Kasumi-1 (cell line): Measurements from ENCODE around the gene TMEM38A.

ENCODE experiments used
- DNase-seq, 2 experiments: peaks; one replicate each; lab custom pipeline; 2025; lab: John Stamatoyannopoulos, UW

TMEM38A gene

GRCh38 chr19:16660763-16661479 lies at the start of gene TMEM38A:
Gene TMEM38A (plus strand): TSS chr19:16661139. CDS start chr19:16661218, 79 bp downstream.
- no peak for DNase-seq

- no peak for DNase-seq
These were observed 48.3 kb upstream of the TMEM38A start for GRCh38 chr19:16612636-16613035.

- DNase-seq = no peak
These were observed 47.1 kb upstream of the TMEM38A start for GRCh38 chr19:16613841-16614240.

GRCh38 chr19:16614941-16615340 lies 46.0 kb upstream of the TMEM38A start:
- no peak for DNase-seq

- DNase-seq = no peak
These were observed 45.1 kb upstream of the TMEM38A start for GRCh38 chr19:16615808-16616207.

GRCh38 chr19:16618248-16618647 lies 42.7 kb upstream of the TMEM38A start:
- DNase-seq = no peak

- no peak for DNase-seq
These were observed 41.5 kb upstream of the TMEM38A start for GRCh38 chr19:16619457-16619856.

- no peak for DNase-seq
These were observed 40.9 kb upstream of the TMEM38A start for GRCh38 chr19:16620018-16620417.

GRCh38 chr19:16620584-16620983 lies 40.4 kb upstream of the TMEM38A start:
- DNase-seq = no peak

GRCh38 chr19:16621165-16621800 lies 39.7 kb upstream of the TMEM38A start:
- DNase-seq = no peak

GRCh38 chr19:16623066-16623465 lies 37.9 kb upstream of the TMEM38A start:
- DNase-seq = no peak

GRCh38 chr19:16623576-16623975 lies 37.4 kb upstream of the TMEM38A start:
- no peak for DNase-seq

- no peak for DNase-seq
These were observed 36.7 kb upstream of the TMEM38A start for GRCh38 chr19:16624236-16624635.

- DNase-seq = no peak
These were observed 35.6 kb upstream of the TMEM38A start for GRCh38 chr19:16625163-16625958.

- DNase-seq = peak in 1 of 2 experiments; percentile 32
These were observed 34.1 kb upstream of the TMEM38A start for GRCh38 chr19:16626796-16627192.

GRCh38 chr19:16627193-16627927 lies 33.6 kb upstream of the TMEM38A start:
- DNase-seq = peak in 1 of 2 experiments; percentile 32

GRCh38 chr19:16627928-16628182 lies 33.1 kb upstream of the TMEM38A start:
- no peak for DNase-seq

- peak; percentile 91 to 92 for DNase-seq
These were observed 32.6 kb upstream of the TMEM38A start, which contains the start of gene MED26 for GRCh38 chr19:16628183-16628983. Gene MED26 (minus strand): TSS chr19:16628204. CDS start chr19:16627943, 261 bp downstream.

GRCh38 chr19:16628984-16629691 lies 31.8 kb upstream of the TMEM38A start:
- DNase-seq = peak in 1 of 2 experiments; percentile 54

GRCh38 chr19:16631465-16631864 lies 29.5 kb upstream of the TMEM38A start:
- no peak for DNase-seq

- DNase-seq = no peak
These were observed 23.4 kb upstream of the TMEM38A start for GRCh38 chr19:16637535-16637934.
